Upper lobe of left lung (tissue), 6 donors: ENCODE results near the gene DDR1. TPM values are rescaled to one million over a fixed set of nuclear protein-coding genes. Genes with fewer than 3 reads are reported as not detected.

Experiments used
- ATAC-seq, 2 donors: fragments of 200-7000 bp; cut with Tn5 transposase; one replicate each; pipeline ENCODE4 v1.9.1; 2022; ENCODE audit warnings: mild to moderate bottlenecking in 2 of 2, moderate library complexity in 2 of 2; ENCODE audit not compliant: low FRiP score in 2 of 2
- DNase-seq, 2 donors: peaks; one replicate each; pipeline ENCODE4 v3.0.0-alpha.2; 2019 to 2020
- H3K27ac ChIP-seq, 4 donors: fragments of 200-600 bp; sonication (generic); one replicate each; pipeline ENCODE4 v1.5.1; 2016 to 2019
- H3K27me3 ChIP-seq, 4 donors: fragments of 200-600 bp; sonication (generic); one replicate each; pipeline ENCODE4 v1.5.1; 2017 to 2019
- H3K36me3 ChIP-seq, 4 donors: fragments of 200-600 bp; sonication (generic); one replicate each; pipeline ENCODE4 v1.5.1; 2016 to 2019
- H3K4me1 ChIP-seq, 4 donors: fragments of 200-600 bp; sonication (generic); one replicate each; pipeline ENCODE4 v1.5.1; 2018 to 2019
- H3K4me3 ChIP-seq, 4 donors: fragments of 200-600 bp; sonication (generic); one replicate each; pipeline ENCODE4 v1.5.1; 2017 to 2019; ENCODE audit warnings: mild to moderate bottlenecking in 2 of 4, moderate library complexity in 1 of 4
- H3K9me3 ChIP-seq, 4 donors: fragments of 200-600 bp; sonication (generic); one replicate each; pipeline ENCODE4 v1.5.1; 2018 to 2019
- EP300 ChIP-seq, 4 donors: sonication (generic); formaldehyde crosslinking; IDR thresholded peaks; one replicate each; pipeline ENCODE4 v1.5.1; 2017; ENCODE audit warnings: antibody characterized with exemption in 4 of 4, control low read depth in 2 of 4
- POLR2A ChIP-seq, 4 donors: fragments of 450-650 bp; IDR thresholded peaks; one replicate each; pipeline ENCODE4 v1.5.1; 2016 to 2017; ENCODE audit warnings: antibody characterized with exemption in 4 of 4, mild to moderate bottlenecking in 2 of 4
- POLR2AphosphoS5 ChIP-seq, 2 donors: sonication (generic); formaldehyde crosslinking; IDR thresholded peaks; one replicate each; pipeline ENCODE4 v1.5.1; 2017; ENCODE audit warnings: antibody characterized with exemption in 2 of 2
- WGBS, 2 donors: methylation state at CpG; one replicate each; pipeline ENCODE4 v1.1.5; 2017 to 2018; 5-methylcytosine and 5-hydroxymethylcytosine counted together
- total RNA-seq, 6 donors: library from RNA; depleted of rRNA in 4 of 6; stranded (reverse); fragments of >200 nt in 4 of 6; gene quantifications; one replicate each; pipeline versions ENCODE4 v1.1.0 to v1.2.1, GENCODE V29; 2016 to 2021
- TF ChIP-seq, protein P1 (sequence below), 6 experiments: fragments of 450-650 bp in 4 of 6; fragments of 200-600 bp in 2 of 6; sonication (generic) in 2 of 6; IDR thresholded peaks; one replicate each; pipeline ENCODE4 v1.5.1; 2016 to 2019; ENCODE audit warnings: antibody characterized with exemption in 6 of 6
- donor health status: DM: no; HTN: no; CAD: no; lungs with moderate emphysema.
- donor health status: DM: no; HTN: yes; CAD: no; lungs with severe emphysema.

The DDR1 gene
- total RNA-seq, 6 donors from 2014 or later = 75.4 to 147 (median 111) TPM

DNA sequence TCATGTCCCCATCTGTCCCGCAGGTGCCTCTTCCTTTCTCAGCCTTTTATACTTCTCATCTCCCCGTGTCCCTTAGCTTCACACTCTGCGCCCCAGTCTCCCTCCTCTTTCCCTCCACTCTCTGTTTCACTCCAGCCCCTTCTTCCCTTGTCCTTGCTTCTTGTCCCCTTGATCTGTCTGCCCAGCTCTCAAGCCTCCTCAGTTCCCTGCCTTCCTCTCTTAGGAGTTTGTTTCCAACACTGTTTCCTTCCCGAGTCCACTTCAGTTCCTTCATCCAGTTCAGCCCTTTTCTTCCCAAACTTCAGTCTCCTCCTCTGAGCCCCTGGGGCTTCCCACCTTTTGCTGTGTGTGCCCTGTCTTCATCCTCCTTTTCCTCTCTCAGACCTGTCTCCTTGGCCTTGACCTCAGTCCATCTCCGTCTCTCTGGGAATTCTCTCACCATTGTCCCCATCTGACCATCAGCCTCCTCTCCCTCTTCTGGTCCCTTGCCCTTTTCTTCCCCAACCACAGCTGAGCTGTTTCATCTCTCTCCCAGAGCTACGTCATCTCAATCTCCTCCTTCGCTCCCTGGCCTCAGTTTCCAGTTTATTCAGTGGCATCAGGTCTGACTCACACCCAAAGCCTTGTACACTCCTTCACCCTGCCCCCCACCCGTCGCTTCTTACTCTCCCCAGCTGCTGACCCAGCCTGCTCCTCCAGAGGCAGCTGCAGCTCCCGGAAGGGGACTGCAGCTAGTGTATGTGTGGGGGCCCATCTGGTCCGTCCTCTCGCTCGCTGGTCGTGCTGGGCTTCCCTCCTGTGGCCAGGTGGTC lies 2.7 kb upstream of the DDR1 start:
- no peak overlapping the region for H3K4me3 ChIP-seq
- peak overlapping the region; percentile 77 to 89 (median 83) for H3K27ac ChIP-seq
- WGBS, 2 donors = 80 to 84% methylated on average over 14 of the region's 14 CpGs
- no peaks in the 10 kb centered on the region for H3K36me3 ChIP-seq
- peak in 1 of 2 donors; percentile 44 for DNase-seq
- peaks cover 37 to 53% (median 44%) of the 10 kb centered on the region in 4 donors for H3K4me1 ChIP-seq
- H3K9me3 ChIP-seq = no peaks in the 10 kb centered on the region
- no peak for TF ChIP-seq POLR2AphosphoS5 (IDR thresholded peaks at IDR 0.05)
- TF ChIP-seq POLR2A (IDR thresholded peaks at IDR 0.05) = no peak
- TF ChIP-seq EP300 (IDR thresholded peaks at IDR 0.05) = no peak
- TF ChIP-seq, protein P1, sequence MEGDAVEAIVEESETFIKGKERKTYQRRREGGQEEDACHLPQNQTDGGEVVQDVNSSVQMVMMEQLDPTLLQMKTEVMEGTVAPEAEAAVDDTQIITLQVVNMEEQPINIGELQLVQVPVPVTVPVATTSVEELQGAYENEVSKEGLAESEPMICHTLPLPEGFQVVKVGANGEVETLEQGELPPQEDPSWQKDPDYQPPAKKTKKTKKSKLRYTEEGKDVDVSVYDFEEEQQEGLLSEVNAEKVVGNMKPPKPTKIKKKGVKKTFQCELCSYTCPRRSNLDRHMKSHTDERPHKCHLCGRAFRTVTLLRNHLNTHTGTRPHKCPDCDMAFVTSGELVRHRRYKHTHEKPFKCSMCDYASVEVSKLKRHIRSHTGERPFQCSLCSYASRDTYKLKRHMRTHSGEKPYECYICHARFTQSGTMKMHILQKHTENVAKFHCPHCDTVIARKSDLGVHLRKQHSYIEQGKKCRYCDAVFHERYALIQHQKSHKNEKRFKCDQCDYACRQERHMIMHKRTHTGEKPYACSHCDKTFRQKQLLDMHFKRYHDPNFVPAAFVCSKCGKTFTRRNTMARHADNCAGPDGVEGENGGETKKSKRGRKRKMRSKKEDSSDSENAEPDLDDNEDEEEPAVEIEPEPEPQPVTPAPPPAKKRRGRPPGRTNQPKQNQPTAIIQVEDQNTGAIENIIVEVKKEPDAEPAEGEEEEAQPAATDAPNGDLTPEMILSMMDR (IDR thresholded peaks at IDR 0.05) = no peak
- ATAC-seq = no peak
- H3K27me3 ChIP-seq = no peaks in the 10 kb centered on the region

GRCh38 chr6:30882204-30882758 lies 2.0 kb upstream of the DDR1 start:
- DNase-seq = no peak

GRCh38 chr6:30882759-30883684 lies 1.3 kb upstream of the DDR1 start:
- 28 to 48% methylated on average over 3 to 15 of the region's 15 CpGs for WGBS, 2 donors
- Histone ChIP-seq H3K27me3 (no peaks in the 10 kb centered on the region), H3K36me3 (no peaks in the 10 kb centered on the region), H3K27ac (peak overlapping the region; percentile 77 to 89 (median 83)), H3K4me1 (peaks cover 31 to 45% (median 36%) of the 10 kb centered on the region in 4 donors), H3K9me3 (no peaks in the 10 kb centered on the region), H3K4me3 (peak overlapping the region; percentile 4 to 80 (median 64))
- DNase-seq = peak; percentile 90 to 91
- ATAC-seq = peak in 1 of 2 donors; percentile 72
- TF ChIP-seq POLR2A (IDR thresholded peaks at IDR 0.05) (peak in 1 of 4 donors; percentile 39), POLR2AphosphoS5 (IDR thresholded peaks at IDR 0.05) (peak in 1 of 2 donors; percentile 39), EP300 (IDR thresholded peaks at IDR 0.05) (no peak)
- TF ChIP-seq, protein P1 (IDR thresholded peaks at IDR 0.05) = no peak

More at GRCh38 chr6:30882204-30882758, 2.0 kb upstream of the DDR1 start:
- ATAC-seq = no peak
- Histone ChIP-seq H3K27ac (peak overlapping the region; percentile 77 to 89 (median 83)), H3K36me3 (no peaks in the 10 kb centered on the region), H3K27me3 (no peaks in the 10 kb centered on the region), H3K4me3 (peak overlapping the region in 1 of 4 donors; percentile 80), H3K9me3 (no peaks in the 10 kb centered on the region), H3K4me1 (peaks cover 39 to 52% (median 43%) of the 10 kb centered on the region in 4 donors)
- TF ChIP-seq EP300 (IDR thresholded peaks at IDR 0.05) (no peak), POLR2AphosphoS5 (IDR thresholded peaks at IDR 0.05) (no peak), POLR2A (IDR thresholded peaks at IDR 0.05) (no peak)
- TF ChIP-seq, protein P1 (IDR thresholded peaks at IDR 0.05) = no peak
- 49 to 52% methylated on average over 3 to 8 of the region's 8 CpGs for WGBS, 2 donors

DNA sequence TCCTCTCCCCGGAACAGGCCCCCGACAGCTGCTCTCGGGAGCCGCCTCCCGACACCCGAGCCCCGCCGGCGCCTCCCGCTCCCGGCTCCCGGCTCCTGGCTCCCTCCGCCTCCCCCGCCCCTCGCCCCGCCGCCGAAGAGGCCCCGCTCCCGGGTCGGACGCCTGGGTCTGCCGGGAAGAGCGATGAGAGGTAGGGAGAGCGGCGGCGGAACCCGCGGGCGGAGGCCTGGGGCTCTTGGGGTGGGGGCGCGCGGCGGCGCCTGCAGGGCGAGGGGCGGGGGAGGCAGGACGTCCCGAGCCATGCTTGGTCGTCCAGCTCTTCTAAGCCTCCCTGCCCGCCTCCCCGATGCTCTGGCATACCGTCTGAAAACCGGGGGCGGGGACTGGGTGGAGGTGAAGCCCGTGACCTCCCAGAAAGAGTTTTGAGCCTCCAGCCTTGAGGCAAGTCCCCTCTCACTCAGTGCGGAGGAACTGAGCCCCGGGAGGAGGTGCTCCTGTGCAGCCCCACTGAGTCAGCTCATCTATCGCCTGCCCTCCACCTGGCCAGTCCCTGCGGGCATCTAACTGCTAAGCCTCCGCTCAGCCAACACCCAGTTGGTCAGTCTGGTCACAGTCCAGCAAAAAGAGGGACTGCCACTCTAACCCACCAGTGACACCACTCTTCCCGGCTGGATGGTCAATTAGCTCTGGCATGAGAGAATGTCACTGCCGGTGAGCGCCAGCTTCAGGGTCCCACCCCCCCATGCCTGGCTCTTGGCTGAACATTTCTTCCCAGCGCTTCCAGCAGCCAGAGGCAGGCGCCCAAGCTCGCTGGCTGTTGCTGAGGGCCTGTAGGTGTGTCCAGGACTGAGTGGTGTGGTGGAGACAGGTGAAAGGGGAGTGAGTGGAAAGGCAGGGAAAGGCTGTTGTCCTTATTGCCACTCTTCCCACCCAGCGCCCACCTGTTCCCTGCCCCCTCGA lies 482 bp downstream of the DDR1 start:
- Histone ChIP-seq H3K36me3 (peaks cover 0 to 11% (median 5%) of the 10 kb centered on the region in 4 donors), H3K4me3 (peak overlapping the region; percentile 57 to 80 (median 74)), H3K4me1 (peaks cover 31 to 44% (median 35%) of the 10 kb centered on the region in 4 donors), H3K27ac (peak overlapping the region; percentile 77 to 89 (median 83)), H3K27me3 (no peaks in the 10 kb centered on the region), H3K9me3 (no peaks in the 10 kb centered on the region)
- TF ChIP-seq, protein P1 (IDR thresholded peaks at IDR 0.05) = no peak
- TF ChIP-seq POLR2AphosphoS5 (IDR thresholded peaks at IDR 0.05) (peak in 1 of 2 donors; percentile 10), POLR2A (IDR thresholded peaks at IDR 0.05) (no peak), EP300 (IDR thresholded peaks at IDR 0.05) (no peak)
- peak; percentile 2 to 54 for ATAC-seq
- 18 to 30% methylated on average over 11 to 37 of the region's 59 CpGs for WGBS, 2 donors
- peak; percentile 71 to 74 for DNase-seq
